A549 (cell line): ENCODE results near the gene RCCD1. TPM values are rescaled to one million over a fixed set of nuclear protein-coding genes. Genes with fewer than 3 reads are reported as not detected.

ENCODE experiments used
- ATAC-seq, 2 experiments: fragments of 200-7000 bp in 1 of 2; fragments of >200 bp in 1 of 2; cut with Nextera tagmentation in 1 of 2; cut with Tn5 transposase in 1 of 2; 3 replicates each; pipeline versions ENCODE4 v1.8.0 to v1.9.1; 2018 to 2020; ENCODE audit warnings: mild to moderate bottlenecking in 1 of 2, moderate library complexity in 1 of 2
- CTCF ChIA-PET: fragments of 300-600 bp; sonication (Branson Sonifier 250); formaldehyde crosslinking; extraction: SDS; loops from one replicate; lab custom pipeline; 2021; ENCODE audit warnings: antibody characterized with exemption, inconsistent platforms; lab: Yijun Ruan, JAX
- POLR2A ChIA-PET: fragments of 350-600 bp; formaldehyde crosslinking; extraction: SDS; loops from one replicate; lab custom pipeline; 2021; ENCODE audit warnings: antibody characterized with exemption, inconsistent platforms; lab: Yijun Ruan, JAX
- DNase-seq, 2 experiments: peaks; one replicate each; pipeline versions ENCODE4 v3.0.0 to v3.0.0-alpha.2; 2011 to 2016; ENCODE audit warnings: low read depth in 1 of 2, low spot score in 1 of 2
- FAIRE-seq: peaks from 2 replicates; lab custom pipeline; 2011; peaks lifted over from hg19 to GRCh38; lab: Jason Lieb, UNC
- H3K27ac ChIP-seq, 2 experiments: fragments of >200 bp; sonication (Bioruptor Twin); formaldehyde crosslinking; 3 replicates each; pipeline ENCODE4 v1.5.1; 2016 to 2017
- H3K4me1 ChIP-seq: fragments of >200 bp; sonication (Bioruptor Twin); formaldehyde crosslinking; 3 replicates; pipeline ENCODE4 v1.6.1; 2016
- H3K4me2 ChIP-seq: fragments of >200 bp; sonication (Bioruptor Twin); formaldehyde crosslinking; 3 replicates; pipeline ENCODE4 v1.6.1; 2016
- H3K4me3 ChIP-seq: fragments of >200 bp; sonication (Bioruptor Twin); formaldehyde crosslinking; 3 replicates; pipeline ENCODE4 v1.5.1; 2016
- H3K9me3 ChIP-seq: fragments of >200 bp; sonication (Bioruptor Twin); formaldehyde crosslinking; 3 replicates; pipeline ENCODE4 v1.6.1; 2016
- CBX8 ChIP-seq: fragments of 200-600 bp; sonication (generic); IDR thresholded peaks from 2 replicates; pipeline ENCODE4 v1.6.1; 2016
- CHD2 ChIP-seq: fragments of 150-350 bp; IDR thresholded peaks from 2 replicates; pipeline ENCODE4 v1.6.1; 2014; ENCODE audit warnings: low read length; ENCODE audit not compliant: partially characterized antibody
- CHD4 ChIP-seq: fragments of 200-600 bp; sonication (generic); IDR thresholded peaks from 2 replicates; pipeline ENCODE4 v1.6.1; 2016; ENCODE audit warnings: antibody characterized with exemption, mild to moderate bottlenecking, borderline replicate concordance
- CTCF ChIP-seq: fragments of >200 bp; sonication (Bioruptor Twin); formaldehyde crosslinking; IDR thresholded peaks from 3 replicates; pipeline ENCODE4 v1.5.1; 2016
- ESRRA ChIP-seq: fragments of 150-350 bp; IDR thresholded peaks from 2 replicates; pipeline ENCODE4 v1.6.1; 2014; ENCODE audit warnings: mild to moderate bottlenecking, low read length, borderline replicate concordance
- HES2 ChIP-seq: fragments of >200 bp; sonication (Bioruptor Twin); formaldehyde crosslinking; IDR thresholded peaks from 2 replicates; pipeline ENCODE4 v1.6.1; 2016
- HOXA7 ChIP-seq: fragments of 250-450 bp; sonication (Bioruptor Pico); IDR thresholded peaks from 2 replicates; pipeline ENCODE4 v1.5.0; 2020; ENCODE audit warnings: mild to moderate bottlenecking, moderate library complexity
- HOXB13 ChIP-seq: fragments of 250-450 bp; sonication (Bioruptor Pico); IDR thresholded peaks from 2 replicates; pipeline ENCODE4 v1.5.0; 2020; ENCODE audit warnings: low read depth, mild to moderate bottlenecking, moderate library complexity
- KDM1A ChIP-seq: fragments of 200-600 bp; sonication (generic); IDR thresholded peaks from 2 replicates; pipeline ENCODE4 v1.6.1; 2016; ENCODE audit warnings: low read depth, mild to moderate bottlenecking
- MAZ ChIP-seq: fragments of 150-350 bp; IDR thresholded peaks from 2 replicates; pipeline ENCODE4 v1.6.1; 2014; ENCODE audit warnings: antibody characterized with exemption, low read depth, low read length, borderline replicate concordance
- NFE2L2 ChIP-seq: fragments of 150-350 bp; conservative IDR thresholded peaks from 2 replicates; pipeline ENCODE4 v1.6.1; 2014; ENCODE audit warnings: low read length
- PHF8 ChIP-seq: fragments of 200-600 bp; sonication (generic); IDR thresholded peaks from 2 replicates; pipeline ENCODE4 v1.6.1; 2016; ENCODE audit warnings: low read depth, mild to moderate bottlenecking, antibody characterized with exemption, moderate library complexity, borderline replicate concordance
- POLR2A ChIP-seq: IDR thresholded peaks from 2 replicates; pipeline ENCODE4 v1.6.1; 2012; ENCODE audit warnings: mild to moderate bottlenecking, low read length
- RAD21 ChIP-seq, 2 experiments: fragments of >200 bp in 1 of 2; sonication (Bioruptor Twin) in 1 of 2; formaldehyde crosslinking in 1 of 2; IDR thresholded peaks in 1 of 2; conservative IDR thresholded peaks in 1 of 2; 2 replicates in 1 of 2; 3 replicates in 1 of 2; pipeline ENCODE4 v1.6.1; 2012 to 2018; ENCODE audit warnings: inconsistent platforms in 1 of 2
- RARB ChIP-seq: fragments of 250-450 bp; sonication (Bioruptor Pico); IDR thresholded peaks from 2 replicates; pipeline ENCODE4 v1.8.0; 2021; ENCODE audit warnings: mild to moderate bottlenecking, moderate library complexity
- RCOR1 ChIP-seq: fragments of 150-350 bp; IDR thresholded peaks from 2 replicates; pipeline ENCODE4 v1.6.1; 2014; ENCODE audit warnings: antibody characterized with exemption, low read length, low read depth
- RFX5 ChIP-seq: fragments of 450-650 bp; IDR thresholded peaks from 2 replicates; pipeline ENCODE4 v1.7.1; 2014; ENCODE audit warnings: antibody characterized with exemption, mild to moderate bottlenecking, moderate library complexity
- RNF2 ChIP-seq: fragments of 200-600 bp; sonication (generic); IDR thresholded peaks from 2 replicates; pipeline ENCODE4 v1.6.1; 2016; ENCODE audit warnings: low read depth, mild to moderate bottlenecking, antibody characterized with exemption, moderate library complexity, borderline replicate concordance
- TP53 ChIP-seq: fragments of 250-450 bp; sonication (Bioruptor Pico); IDR thresholded peaks from 2 replicates; pipeline ENCODE4 v1.5.0; 2021; ENCODE audit warnings: mild to moderate bottlenecking, moderate library complexity
- USF2 ChIP-seq: fragments of 450-650 bp; IDR thresholded peaks from 2 replicates; pipeline ENCODE4 v1.6.1; 2014; ENCODE audit warnings: antibody characterized with exemption
- ZC3H11A ChIP-seq: fragments of 450-650 bp; IDR thresholded peaks from 2 replicates; pipeline ENCODE4 v1.6.1; 2014; ENCODE audit warnings: antibody characterized with exemption, mild to moderate bottlenecking
- ZNF302 ChIP-seq: fragments of 250-450 bp; sonication (Bioruptor Pico); IDR thresholded peaks from 2 replicates; pipeline ENCODE4 v1.9.0; 2021; ENCODE audit warnings: inconsistent platforms, mild to moderate bottlenecking, moderate library complexity
- WGBS: methylation state at CpG from one replicate; pipeline ENCODE4 v1.1.6; 2017; ENCODE audit errors: missing lambda C conversion rate; 5-methylcytosine and 5-hydroxymethylcytosine counted together
- polyA plus RNA-seq, 4 experiments: library from polyadenylated mRNA; depleted of rRNA in 3 of 4; stranded (reverse); fragments of >200 nt; fragmentation: RNase III in 1 of 4; extraction: RNeasy Plus Mini Kit Qiagen cat#74134 plus additional on column Dnase treatment in 1 of 4; gene quantifications; 2 replicates in 3 of 4; 3 replicates in 1 of 4; pipeline ENCODE4 v1.2.3, GENCODE V29; 2011 to 2017

RCCD1 gene
- polyA plus RNA-seq, 2 of the 4 experiments (the other 2 are of a cell fraction): 25.3 to 37.2 TPM

- no peak for DNase-seq
- CTCF ChIA-PET: interaction anchor here (0.6 to 25.4 kb wide), 23 partner anchors 10 to 345 kb away, joined by 3 to 536 read pairs (median 14); partner anchors contain the start of genes BLM, HDDC3, PRC1 and UNC45A
- H3K4me3 ChIP-seq: no peak overlapping the region
- POLR2A ChIA-PET: interaction anchor here (0.7 kb wide), 1 partner anchor 16 kb away, joined by 3 read pairs; no protein-coding TSS in a partner anchor
- no peak for TF ChIP-seq RCOR1
- no peak for TF ChIP-seq ZNF302 (CRISPR knock-in tag)
- no peak for TF ChIP-seq NFE2L2
- TF ChIP-seq KDM1A: no peak
- no peak for TF ChIP-seq MAZ
- no peak for TF ChIP-seq RFX5
- TF ChIP-seq, all 56 proteins: peak for 0
- no peak for FAIRE-seq
- peaks cover 18% of the 10 kb centered on the region for H3K4me1 ChIP-seq
- no peaks in the 10 kb centered on the region for H3K9me3 ChIP-seq
- no peak overlapping the region for H3K27ac ChIP-seq
- no peak overlapping the region for H3K4me2 ChIP-seq
- ATAC-seq: no peak
- 89% methylated on average over 6 of the region's 6 CpGs for WGBS
Measured at GRCh38 chr15:90957791-90958190, 3.1 kb downstream of the RCCD1 start.

GRCh38 chr15:90959028-90959595, 4.4 kb downstream of the RCCD1 start:
- Histone ChIP-seq H3K9me3 (no peaks in the 10 kb centered on the region), H3K4me1 (peaks cover 18% of the 10 kb centered on the region), H3K27ac (no peak overlapping the region), H3K4me2 (no peak overlapping the region), H3K4me3 (no peak overlapping the region)
- no peak for TF ChIP-seq CTCF
- TF ChIP-seq CHD4: no peak
- no peak for TF ChIP-seq NFE2L2
- no peak for TF ChIP-seq ESRRA
- TF ChIP-seq ZC3H11A: no peak
- TF ChIP-seq RAD21 (conservative IDR thresholded peaks at IDR 0.05 in 1 of 2, IDR thresholded peaks at IDR 0.05 in 1 of 2): no peak
- TF ChIP-seq HOXA7: no peak
- TF ChIP-seq HES2: no peak
- DNase-seq (no peak), ATAC-seq (no peak), FAIRE-seq (no peak)
- WGBS: 90% methylated on average over 8 of the region's 8 CpGs
- CTCF ChIA-PET: interaction anchor here (0.9 to 25.4 kb wide), 7 partner anchors 10 to 93 kb away, joined by 3 to 536 read pairs (median 127); partner anchors contain the start of genes HDDC3, MAN2A2 and UNC45A
- POLR2A ChIA-PET: no interaction called here

- Histone ChIP-seq H3K4me2 (no peak overlapping the region), H3K9me3 (no peaks in the 10 kb centered on the region), H3K4me3 (no peak overlapping the region), H3K27ac (no peak overlapping the region), H3K4me1 (peaks cover 15% of the 10 kb centered on the region)
- no peak for DNase-seq
- peak; percentile 4; the same call in 1 of the 2 replicates for TF ChIP-seq POLR2A
- no peak for TF ChIP-seq KDM1A
- no peak for FAIRE-seq
- no peak for ATAC-seq
- WGBS: 88% methylated on average over 5 of the region's 5 CpGs
- ChIA-PET POLR2A (no interaction called here), CTCF (interaction anchor here (0.6 to 25.4 kb wide), 8 partner anchors 9 to 312 kb away, joined by 3 to 536 read pairs (median 99); partner anchors contain the start of genes HDDC3 and UNC45A)
Measured at GRCh38 chr15:90959894-90960293, 5.2 kb downstream of the RCCD1 start.

GRCh38 chr15:90960298-90961091, 5.8 kb downstream of the RCCD1 start:
- TF ChIP-seq NFE2L2 (no peak), CHD4 (no peak), CTCF (no peak), HOXB13 (CRISPR knock-in tag) (no peak), RNF2 (no peak), PHF8 (no peak), CHD2 (no peak), CBX8 (no peak), ESRRA (no peak), USF2 (no peak), TP53 (CRISPR knock-in tag) (no peak), RARB (CRISPR knock-in tag) (no peak)
- Histone ChIP-seq H3K4me3 (no peak overlapping the region), H3K9me3 (no peaks in the 10 kb centered on the region), H3K4me2 (no peak overlapping the region), H3K27ac (no peak overlapping the region), H3K4me1 (peaks cover 14% of the 10 kb centered on the region)
- ChIA-PET CTCF (interaction anchor here (0.6 to 25.4 kb wide), 8 partner anchors 9 to 311 kb away, joined by 3 to 536 read pairs (median 99); partner anchors contain the start of genes HDDC3 and UNC45A), POLR2A (no interaction called here)
- ATAC-seq (no peak), DNase-seq (no peak), FAIRE-seq (no peak)
- WGBS: 89% methylated on average over 20 of the region's 20 CpGs
